Body of pancreas (tissue), 4 donors: ENCODE data around the gene YKT6. TPM values are rescaled to one million over a fixed set of nuclear protein-coding genes. Genes with fewer than 3 reads are reported as not detected.
A peak's percentile ranks its signal among the peaks of the same experiment; 100 is the strongest.

ENCODE experiments used
- ATAC-seq: fragments of 150-250 bp; one replicate; pipeline ENCODE4 v1.9.1; 2016
- DNase-seq, 4 donors: peaks; one replicate each; pipeline ENCODE4 v3.0.0-alpha.2; 2019
- H3K27ac ChIP-seq, 4 donors: fragments of 200-600 bp; sonication (generic); 1 replicate in 3 of 4; 2 replicates in 1 of 4; pipeline versions ENCODE4 v1.5.1 to v1.6.1; 2016 to 2019; ENCODE audit warnings: mild to moderate bottlenecking in 1 of 4, mixed read lengths in 1 of 4, moderate library complexity in 1 of 4
- H3K27me3 ChIP-seq, 2 donors: fragments of 200-600 bp; sonication (generic); one replicate each; pipeline ENCODE4 v1.6.0; 2016; ENCODE audit warnings: mild to moderate bottlenecking in 1 of 2
- H3K36me3 ChIP-seq, 2 donors: fragments of 200-600 bp; sonication (generic); replicated peaks in 1 of 2; 2 replicates each; pipeline ENCODE4 v1.5.1; 2016; ENCODE audit warnings: low read depth in 2 of 2; ENCODE audit not compliant: insufficient read depth in 1 of 2
- H3K4me1 ChIP-seq: fragments of 200-600 bp; sonication (generic); one replicate; pipeline ENCODE4 v1.6.0; 2016
- H3K4me3 ChIP-seq, 2 donors: fragments of 200-600 bp; sonication (generic); 1 replicate in 1 of 2; 2 replicates in 1 of 2; pipeline ENCODE4 v1.5.1; 2016 to 2019
- H3K9me3 ChIP-seq, 3 donors: fragments of 200-600 bp; sonication (generic); 1 replicate in 2 of 3; 2 replicates in 1 of 3; pipeline ENCODE4 v1.5.1; 2016
- POLR2A ChIP-seq, 3 donors: fragments of 450-650 bp; IDR thresholded peaks; one replicate each; pipeline ENCODE4 v1.6.1; 2016; ENCODE audit warnings: antibody characterized with exemption in 3 of 3, mild to moderate bottlenecking in 2 of 3
- WGBS, 2 donors: methylation state at CpG; one replicate each; pipeline ENCODE4 v1.1.5; 2017; 5-methylcytosine and 5-hydroxymethylcytosine counted together
- intact Hi-C: fragments of 100-400 bp; cut with DNase I; formaldehyde crosslinking; loops from one replicate; pipeline ENCODE4 v1.15.1; 2023
- total RNA-seq, 2 donors: library from RNA; depleted of rRNA; stranded (reverse); fragments of >200 nt; gene quantifications; one replicate each; pipeline ENCODE4 v1.1.0, GENCODE V29; 2016
- TF ChIP-seq, protein P1 (sequence below), 7 experiments: fragments of 450-650 bp in 4 of 7; fragments of 200-600 bp in 3 of 7; sonication (generic) in 3 of 7; IDR thresholded peaks; one replicate each; pipeline ENCODE4 v1.5.1; 2016 to 2019; ENCODE audit warnings: antibody characterized with exemption in 7 of 7

YKT6 gene
- total RNA-seq, 2 donors from 2014 or later = 37.6 to 55.4 TPM

DNA sequence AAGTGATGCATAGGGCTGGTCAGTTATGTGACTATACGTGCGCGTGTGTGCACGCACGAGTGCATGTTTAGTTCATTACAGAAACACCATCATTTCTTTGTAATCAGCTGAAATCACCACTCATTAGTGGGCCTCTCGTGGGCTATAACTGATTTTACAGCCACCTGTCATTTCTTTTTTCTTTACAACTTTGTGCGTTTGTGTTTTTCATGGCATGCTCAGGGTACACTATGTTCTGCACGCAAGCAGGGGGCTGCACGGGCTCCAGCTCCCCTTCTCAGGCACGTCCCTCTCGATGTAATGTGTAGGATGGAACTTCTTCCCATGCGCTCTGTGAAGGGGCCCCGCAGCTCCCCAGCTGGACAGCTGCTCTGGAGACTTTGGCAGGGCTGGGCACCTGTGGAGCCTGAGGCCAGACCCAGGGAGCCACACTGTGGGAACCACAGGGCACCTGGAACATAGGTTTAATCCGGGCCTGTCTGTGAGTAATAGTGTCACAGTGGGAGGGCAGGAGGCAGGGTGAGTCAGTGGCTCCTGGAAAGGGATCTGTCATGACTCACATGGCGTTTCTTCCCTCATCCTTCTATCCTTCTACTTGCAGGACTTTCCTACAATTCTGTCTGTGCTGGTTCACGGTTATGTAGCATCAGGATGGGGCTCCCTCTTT is 16.4 kb upstream of the YKT6 start:
- intact Hi-C loops = no loop called here
- H3K36me3 ChIP-seq = no peaks in the 10 kb centered on the region
- TF ChIP-seq, protein P1, sequence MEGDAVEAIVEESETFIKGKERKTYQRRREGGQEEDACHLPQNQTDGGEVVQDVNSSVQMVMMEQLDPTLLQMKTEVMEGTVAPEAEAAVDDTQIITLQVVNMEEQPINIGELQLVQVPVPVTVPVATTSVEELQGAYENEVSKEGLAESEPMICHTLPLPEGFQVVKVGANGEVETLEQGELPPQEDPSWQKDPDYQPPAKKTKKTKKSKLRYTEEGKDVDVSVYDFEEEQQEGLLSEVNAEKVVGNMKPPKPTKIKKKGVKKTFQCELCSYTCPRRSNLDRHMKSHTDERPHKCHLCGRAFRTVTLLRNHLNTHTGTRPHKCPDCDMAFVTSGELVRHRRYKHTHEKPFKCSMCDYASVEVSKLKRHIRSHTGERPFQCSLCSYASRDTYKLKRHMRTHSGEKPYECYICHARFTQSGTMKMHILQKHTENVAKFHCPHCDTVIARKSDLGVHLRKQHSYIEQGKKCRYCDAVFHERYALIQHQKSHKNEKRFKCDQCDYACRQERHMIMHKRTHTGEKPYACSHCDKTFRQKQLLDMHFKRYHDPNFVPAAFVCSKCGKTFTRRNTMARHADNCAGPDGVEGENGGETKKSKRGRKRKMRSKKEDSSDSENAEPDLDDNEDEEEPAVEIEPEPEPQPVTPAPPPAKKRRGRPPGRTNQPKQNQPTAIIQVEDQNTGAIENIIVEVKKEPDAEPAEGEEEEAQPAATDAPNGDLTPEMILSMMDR (IDR thresholded peaks at IDR 0.05) = no peak
- TF ChIP-seq POLR2A (IDR thresholded peaks at IDR 0.05) = no peak
- ATAC-seq (no peak), DNase-seq (no peak)
- no peak overlapping the region for H3K27ac ChIP-seq
- WGBS, 2 donors = 72 to 78% methylated on average over 14 to 16 of the region's 16 CpGs
- H3K9me3 ChIP-seq = no peaks in the 10 kb centered on the region
- no peaks in the 10 kb centered on the region for H3K27me3 ChIP-seq
- no peaks in the 10 kb centered on the region for H3K4me1 ChIP-seq
- H3K4me3 ChIP-seq = no peak overlapping the region

DNA sequence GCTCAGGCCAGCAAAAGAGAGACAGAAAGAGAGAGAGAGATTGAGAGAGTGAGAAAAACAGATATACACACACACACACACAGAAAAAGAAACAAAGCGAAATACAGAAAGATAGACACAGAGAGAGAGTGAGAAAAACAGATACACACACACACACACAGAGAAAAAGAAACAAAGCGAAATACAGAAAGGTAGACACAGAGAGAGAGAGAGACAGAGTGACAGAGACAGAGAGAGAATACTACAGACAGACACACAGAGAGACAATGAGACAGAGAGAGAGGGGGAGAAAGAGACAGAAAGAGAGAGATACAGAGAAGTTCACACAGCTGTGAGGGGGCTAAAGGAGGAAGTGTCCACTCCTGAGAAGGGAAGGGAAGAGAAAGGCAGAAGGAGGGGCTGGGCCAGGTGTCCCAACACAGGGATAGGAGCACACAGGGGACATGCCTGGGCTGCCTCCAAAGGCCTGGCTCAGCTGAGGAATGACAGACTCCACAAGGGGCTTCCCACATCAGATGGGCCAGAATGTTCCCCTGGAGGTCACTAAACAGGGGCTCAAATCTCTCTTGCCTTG is 15.8 kb upstream of the YKT6 start:
- no peaks in the 10 kb centered on the region for H3K9me3 ChIP-seq
- no peaks in the 10 kb centered on the region for H3K4me1 ChIP-seq
- intact Hi-C loops = no loop called here
- ATAC-seq = no peak
- H3K36me3 ChIP-seq = no peaks in the 10 kb centered on the region
- H3K27me3 ChIP-seq = no peaks in the 10 kb centered on the region
- no peak overlapping the region for H3K4me3 ChIP-seq
- H3K27ac ChIP-seq = no peak overlapping the region
- 64 to 85% methylated on average over 2 of the region's 2 CpGs for WGBS, 2 donors
- no peak for DNase-seq
- TF ChIP-seq, protein P1 (IDR thresholded peaks at IDR 0.05) = no peak
- no peak for TF ChIP-seq POLR2A (IDR thresholded peaks at IDR 0.05)

DNA sequence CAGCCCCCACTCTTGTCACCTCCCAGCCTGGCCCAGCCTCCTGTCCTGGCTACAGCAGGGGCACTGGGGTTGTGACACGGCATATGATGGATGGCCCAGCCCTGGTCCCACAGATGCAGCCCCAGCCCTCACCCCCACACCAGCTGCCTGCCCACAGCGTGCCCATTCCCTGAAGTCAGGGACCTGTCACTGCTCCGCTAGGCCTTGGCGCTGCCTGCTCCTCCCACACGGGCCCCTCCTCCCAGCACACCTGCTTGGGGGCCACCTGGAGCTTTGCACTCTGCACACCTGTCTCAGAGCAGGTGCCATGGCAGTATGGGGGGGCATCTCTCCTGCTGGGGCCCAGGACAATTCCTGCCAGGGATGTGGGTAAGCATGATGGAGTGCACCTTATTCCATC is 15.0 kb upstream of the YKT6 start:
- 33 to 71% methylated on average over 4 to 5 of the region's 5 CpGs for WGBS, 2 donors
- Histone ChIP-seq H3K4me1 (no peaks in the 10 kb centered on the region), H3K27me3 (no peaks in the 10 kb centered on the region), H3K36me3 (no peaks in the 10 kb centered on the region), H3K4me3 (no peak overlapping the region), H3K27ac (no peak overlapping the region), H3K9me3 (no peaks in the 10 kb centered on the region)
- intact Hi-C loops = no loop called here
- DNase-seq (peak in 2 of 4 donors; percentile 8 to 17), ATAC-seq (no peak)
- TF ChIP-seq, protein P1 (IDR thresholded peaks at IDR 0.05) = no peak
- peak in 1 of 3 donors; percentile 5 for TF ChIP-seq POLR2A (IDR thresholded peaks at IDR 0.05)

DNA sequence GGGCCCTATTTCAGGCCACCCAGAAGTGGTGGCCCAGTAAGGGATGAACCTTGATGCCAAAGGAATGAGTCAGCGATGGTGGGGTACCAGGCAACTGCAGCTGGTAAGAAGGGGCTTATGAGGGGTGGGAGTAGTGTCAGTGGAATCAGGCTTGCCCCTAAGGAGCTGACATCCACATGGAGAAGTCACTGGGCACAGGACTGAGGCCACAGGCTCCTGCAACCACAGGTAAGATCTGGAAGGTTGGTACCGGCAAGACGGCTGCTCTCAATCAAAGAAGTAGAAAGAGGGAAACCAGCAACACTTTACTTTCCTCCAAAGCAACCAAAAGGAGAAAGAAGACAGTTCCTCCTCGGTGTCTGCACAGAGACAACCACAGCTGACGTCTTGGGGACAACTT is 14.0 kb upstream of the YKT6 start:
- Histone ChIP-seq H3K4me1 (no peaks in the 10 kb centered on the region), H3K36me3 (no peaks in the 10 kb centered on the region), H3K27ac (no peak overlapping the region), H3K4me3 (no peak overlapping the region), H3K9me3 (no peaks in the 10 kb centered on the region), H3K27me3 (no peaks in the 10 kb centered on the region)
- 56 to 60% methylated on average over 5 of the region's 5 CpGs for WGBS, 2 donors
- DNase-seq (no peak), ATAC-seq (no peak)
- intact Hi-C loops = no loop called here
- TF ChIP-seq POLR2A (IDR thresholded peaks at IDR 0.05) = no peak
- TF ChIP-seq, protein P1 (IDR thresholded peaks at IDR 0.05) = no peak
